ENCODE data around the gene SSR2. TPM values are rescaled to one million over a fixed set of nuclear protein-coding genes. Genes with fewer than 3 reads are reported as not detected.

The SSR2 gene
- polyA plus RNA-seq, 1 of the 3 experiments (the other 2 are of a cell fraction), result 1,136 TPM

GRCh38 chr1:155974208-155975115 lies 46.3 kb downstream of the SSR2 start:
- CTCF ChIA-PET, result interaction anchor here (1.6 to 3.7 kb wide), 2 partner anchors 15 to 37 kb away, joined by 5 to 16 read pairs; no protein-coding TSS in a partner anchor
- Histone ChIP-seq H4K20me1 (ENCODE audit: insufficient read depth) (peaks cover 69% of the 10 kb centered on the region), H3K9me3 (no peaks in the 10 kb centered on the region), H2AFZ (ENCODE audit: low read depth) (no peak overlapping the region), H3K36me3 (replicated peaks in 1 of 2; ENCODE audit: control insufficient read depth in 1 of 2, insufficient read depth in 2 of 2, low read length in 1 of 2) (peaks cover 0 to 7% of the 10 kb centered on the region in 2 experiments), H3K27me3 (ENCODE audit: insufficient read depth) (no peaks in the 10 kb centered on the region), H3F3A (replicated peaks; ENCODE audit: insufficient read depth) (peaks cover 19% of the 10 kb centered on the region), H3K4me1 (ENCODE audit: control insufficient read depth in 1 of 2, insufficient read depth in 2 of 2, low read depth in 1 of 2, low read length in 1 of 2) (peaks cover 39 to 49% of the 10 kb centered on the region in 2 experiments), H3K4me2 (peak overlapping the region; percentile 88), H3K79me2 (ENCODE audit: insufficient read depth) (peaks cover 100% of the 10 kb centered on the region), H3K4me3 (ENCODE audit: low read depth in 2 of 2, low read length in 1 of 2) (no peak overlapping the region), H3K9me2 (no peaks in the 10 kb centered on the region), H3K9ac (no peak overlapping the region), H3K27ac (ENCODE audit: low read depth in 2 of 2, low read length in 1 of 2) (no peak overlapping the region; a peak in 1 of 4 replicates)
- WGBS (ENCODE audit: low lambda C conversion rate), result 92% methylated on average over 13 of the region's 13 CpGs
- POLR2A ChIA-PET, result interaction anchor here (0.6 to 1.2 kb wide), 3 partner anchors 26 to 704 kb away, joined by 3 to 5 read pairs (median 3); no protein-coding TSS in a partner anchor
- no peak for DNase-seq
- no peak for TF ChIP-seq TEAD4 (IDR thresholded peaks at IDR 0.05; ENCODE audit: borderline replicate concordance, insufficient read depth)
- TF ChIP-seq POLR2AphosphoS5 (IDR thresholded peaks at IDR 0.05; ENCODE audit: low read depth, low read length), result peak; percentile 10; the same call in 1 of the 2 replicates

GRCh38 chr1:155973723-155974122 lies 47.0 kb downstream of the SSR2 start:
- Histone ChIP-seq H3K4me3 (ENCODE audit: low read depth in 2 of 2, low read length in 1 of 2) (no peak overlapping the region), H3K9ac (no peak overlapping the region), H3K4me2 (no peak overlapping the region), H3K36me3 (replicated peaks in 1 of 2; ENCODE audit: control insufficient read depth in 1 of 2, insufficient read depth in 2 of 2, low read length in 1 of 2) (peaks cover 2 to 11% of the 10 kb centered on the region in 2 experiments), H4K20me1 (ENCODE audit: insufficient read depth) (peaks cover 76% of the 10 kb centered on the region), H3K9me3 (no peaks in the 10 kb centered on the region), H3F3A (replicated peaks; ENCODE audit: insufficient read depth) (peaks cover 15% of the 10 kb centered on the region), H2AFZ (ENCODE audit: low read depth) (no peak overlapping the region), H3K79me2 (ENCODE audit: insufficient read depth) (peaks cover 100% of the 10 kb centered on the region), H3K27ac (ENCODE audit: low read depth in 2 of 2, low read length in 1 of 2) (no peak overlapping the region), H3K4me1 (ENCODE audit: control insufficient read depth in 1 of 2, insufficient read depth in 2 of 2, low read depth in 1 of 2, low read length in 1 of 2) (peaks cover 36 to 49% of the 10 kb centered on the region in 2 experiments), H3K27me3 (ENCODE audit: insufficient read depth) (no peaks in the 10 kb centered on the region), H3K9me2 (no peaks in the 10 kb centered on the region)
- no peak for DNase-seq
- ChIA-PET CTCF (interaction anchor here (0.6 to 3.7 kb wide), 2 partner anchors 16 to 36 kb away, joined by 3 to 16 read pairs; no protein-coding TSS in a partner anchor), POLR2A (no interaction called here)
- TF ChIP-seq NFIC (IDR thresholded peaks at IDR 0.05; ENCODE audit: borderline replicate concordance), result no peak
- TF ChIP-seq USF1 (IDR thresholded peaks at IDR 0.05; ENCODE audit: borderline replicate concordance, low read depth), result no peak
- TF ChIP-seq SMC3 (IDR thresholded peaks at IDR 0.05; ENCODE audit: low read depth, low read length), result no peak
- TF ChIP-seq EP300 (IDR thresholded peaks at IDR 0.05; ENCODE audit: borderline replicate concordance in 1 of 2, low read depth in 1 of 2, low read length in 1 of 2), result no peak
- no peak for TF ChIP-seq SIN3A (IDR thresholded peaks at IDR 0.05; ENCODE audit: borderline replicate concordance, low read depth, low read length)
- no peak for TF ChIP-seq TAF1 (IDR thresholded peaks at IDR 0.05; ENCODE audit: borderline replicate concordance, low read depth, low read length)
- WGBS (ENCODE audit: low lambda C conversion rate), result 93% methylated on average over 3 of the region's 3 CpGs
